Stimulated activated CD4-positive, alpha-beta T cell treated with anti-CD3 and anti-CD28 coated beads, Interleukin-12 subunit alpha, Interleukin-12 subunit beta, amount 100 ng/mL, for 24 hours (primary cell): Measurements from ENCODE around the gene AACS.
"Not testable (repeated sequence)": the region's sequence is repeated elsewhere in the genome, so short reads cannot be mapped to it uniquely, and the experiment has no call there.

Experiments used
- DNase-seq, 2 experiments: peaks; one replicate each; pipeline ENCODE4 v3.0.0-alpha.2; 2020; ENCODE audit warnings: low read depth in 2 of 2

Gene AACS

GRCh38 chr12:125065021-125065918 lies at the start of gene AACS:
Gene AACS, plus strand, starts transcription at chr12:125065435. Its CDS starts 150 bp downstream, at chr12:125065585.
- DNase-seq, result peak; percentile 65 to 69

- no peak for DNase-seq
Measured at GRCh38 chr12:125015680-125016310, 49.4 kb upstream of the AACS start.

- DNase-seq, result no peak
Measured at GRCh38 chr12:125017801-125018200, 47.4 kb upstream of the AACS start.

DNA sequence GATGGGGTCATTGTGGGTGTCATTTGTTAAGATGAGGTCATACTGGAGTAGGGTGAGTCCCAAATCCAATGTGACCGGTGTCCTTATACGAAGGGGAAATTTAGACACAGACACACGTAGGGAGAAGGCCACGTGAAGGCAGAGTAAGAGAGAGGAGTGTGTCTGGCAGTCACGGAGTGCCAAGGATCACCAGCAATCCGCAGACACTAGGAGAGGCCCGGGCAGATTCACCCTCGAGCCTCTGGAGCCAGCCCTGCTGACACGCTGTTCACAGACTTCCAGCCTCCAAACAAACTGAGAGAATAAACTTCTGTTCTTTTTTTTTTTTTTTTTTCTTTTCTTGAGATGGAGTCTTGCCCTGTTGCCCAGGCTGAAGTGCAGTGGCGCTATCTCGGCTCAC lies 46.9 kb upstream of the AACS start:
- DNase-seq, result no peak

DNA sequence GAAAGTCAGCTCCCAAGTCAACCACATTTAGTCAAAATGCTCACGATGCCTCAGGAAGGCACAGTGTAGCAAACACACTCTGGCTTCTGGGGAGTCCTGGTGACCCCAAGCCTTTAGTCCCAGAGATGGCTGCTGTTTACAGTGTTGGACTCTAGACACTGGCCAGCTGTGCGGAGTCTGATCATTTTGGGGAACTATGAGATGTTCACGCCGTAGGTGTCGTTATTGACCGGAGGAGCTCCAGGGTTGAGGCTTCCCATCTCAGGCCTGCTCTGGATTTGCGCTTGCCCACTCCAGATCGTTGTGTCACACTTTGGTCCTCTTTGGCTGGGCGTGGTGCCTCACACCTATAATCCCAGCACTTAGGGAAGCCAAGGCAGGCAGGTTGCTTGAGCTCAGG lies 44.1 kb upstream of the AACS start:
- no peak for DNase-seq

DNA sequence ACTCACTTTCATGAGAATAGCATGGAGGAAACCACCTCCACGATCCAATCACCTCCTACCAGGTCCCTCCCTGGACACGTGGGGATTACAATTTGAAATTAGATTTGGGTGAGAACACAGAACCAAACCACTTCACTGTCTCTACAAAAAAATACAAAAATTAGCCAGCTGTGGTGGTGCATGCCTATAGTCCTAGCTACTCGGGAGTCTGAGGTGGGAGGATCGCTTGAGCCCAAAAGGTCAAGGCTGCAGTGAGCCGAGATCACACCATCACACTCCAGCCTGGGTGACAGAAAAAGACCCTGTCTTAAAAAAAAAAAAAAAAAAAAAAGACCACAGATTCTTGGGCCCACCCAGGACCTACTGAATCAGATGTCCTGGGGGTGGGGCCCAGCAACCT lies 43.5 kb upstream of the AACS start:
- no peak for DNase-seq

DNA sequence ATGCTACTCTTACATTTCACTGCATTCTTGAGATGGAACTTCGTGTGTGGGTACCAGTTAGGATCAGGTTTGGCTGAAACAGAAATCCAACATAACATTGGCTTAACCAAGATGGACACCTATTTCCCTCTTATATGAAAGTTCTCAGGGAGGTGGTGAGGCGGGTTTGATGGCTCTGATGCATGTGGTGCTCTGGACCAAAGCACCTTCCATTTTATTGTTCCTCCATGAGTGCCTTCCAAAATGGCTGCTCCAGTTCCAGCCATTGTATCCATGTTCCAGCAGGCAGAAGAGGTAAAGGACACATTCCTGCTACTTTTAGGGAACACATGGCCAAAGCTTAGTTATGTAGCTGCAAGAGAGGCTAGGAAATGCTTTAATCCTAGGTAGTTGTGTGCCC lies 42.2 kb upstream of the AACS start:
- DNase-seq, result no peak

DNA sequence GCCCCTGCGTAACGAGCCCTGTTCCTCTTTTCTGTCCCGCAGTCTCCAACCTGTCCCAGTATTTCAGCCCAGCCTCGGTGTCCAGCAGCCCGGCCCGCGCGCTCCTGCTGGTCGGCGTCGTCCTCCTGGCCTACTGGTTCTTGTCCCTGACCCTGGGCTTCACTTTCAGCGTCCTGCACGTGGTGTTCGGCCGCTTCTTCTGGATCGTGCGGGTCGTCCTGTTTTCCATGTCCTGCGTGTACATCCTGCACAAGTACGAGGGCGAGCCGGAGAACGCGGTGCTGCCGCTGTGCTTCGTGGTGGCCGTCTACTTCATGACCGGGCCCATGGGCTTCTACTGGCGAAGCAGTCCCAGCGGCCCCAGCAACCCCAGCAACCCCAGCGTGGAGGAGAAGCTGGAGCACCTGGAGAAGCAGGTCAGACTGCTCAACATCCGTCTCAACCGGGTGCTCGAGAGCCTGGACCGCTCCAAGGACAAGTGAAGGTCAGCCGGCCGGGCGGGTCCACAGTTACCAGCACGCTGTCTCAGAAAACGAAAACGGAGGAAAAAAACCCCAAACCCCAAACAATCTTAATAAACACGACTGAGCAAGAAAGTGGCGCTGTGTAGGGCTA lies 40.2 kb upstream of the AACS start:
- DNase-seq, result no peak

GRCh38 chr12:125025606-125026235 lies 39.5 kb upstream of the AACS start:
- no peak for DNase-seq

DNA sequence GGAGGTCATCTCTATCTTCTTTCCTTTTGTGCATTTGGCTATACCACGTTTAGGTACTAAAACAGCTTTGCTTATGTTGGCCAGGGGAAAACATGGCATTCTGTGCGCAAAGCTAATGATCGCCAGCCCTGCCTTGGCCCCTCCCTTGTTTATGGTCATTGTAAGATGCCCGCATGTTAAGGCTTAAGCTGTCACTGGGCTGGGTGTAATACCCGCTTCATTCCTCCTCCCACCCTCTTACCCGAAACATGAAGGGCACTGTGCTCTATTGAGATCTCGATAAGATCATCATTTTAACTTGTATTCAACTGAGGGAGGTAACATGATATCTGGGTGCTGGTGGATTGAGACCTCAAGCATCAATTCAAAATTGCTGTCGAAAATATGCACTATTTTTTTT lies 37.1 kb upstream of the AACS start:
- no peak for DNase-seq

GRCh38 chr12:125029761-125030358 lies 35.4 kb upstream of the AACS start:
- no peak for DNase-seq

DNA sequence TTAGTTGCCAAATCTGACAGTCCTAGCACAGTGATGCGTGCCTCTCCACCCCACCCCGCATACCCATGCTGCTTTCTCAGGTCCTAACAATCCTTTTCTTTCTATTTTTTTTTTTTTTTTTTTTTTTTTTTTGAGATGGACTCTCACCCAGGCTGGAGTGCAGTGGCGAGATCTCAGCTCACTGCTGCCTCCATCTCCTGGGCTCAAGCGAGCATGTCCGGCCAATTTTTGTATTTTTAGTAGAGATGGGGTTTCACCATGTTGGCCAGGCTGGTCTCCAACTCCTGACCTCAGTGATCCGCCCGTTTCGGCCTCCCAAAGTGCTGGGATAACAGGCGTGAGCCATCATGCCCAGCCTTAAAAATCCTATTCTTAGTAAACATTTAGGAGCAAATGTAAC lies 33.8 kb upstream of the AACS start:
- not testable (repeated sequence) for DNase-seq

GRCh38 chr12:125032466-125033152 lies 32.6 kb upstream of the AACS start:
- no peak for DNase-seq

- DNase-seq, result no peak
Measured at GRCh38 chr12:125033288-125033687, 31.9 kb upstream of the AACS start.

DNA sequence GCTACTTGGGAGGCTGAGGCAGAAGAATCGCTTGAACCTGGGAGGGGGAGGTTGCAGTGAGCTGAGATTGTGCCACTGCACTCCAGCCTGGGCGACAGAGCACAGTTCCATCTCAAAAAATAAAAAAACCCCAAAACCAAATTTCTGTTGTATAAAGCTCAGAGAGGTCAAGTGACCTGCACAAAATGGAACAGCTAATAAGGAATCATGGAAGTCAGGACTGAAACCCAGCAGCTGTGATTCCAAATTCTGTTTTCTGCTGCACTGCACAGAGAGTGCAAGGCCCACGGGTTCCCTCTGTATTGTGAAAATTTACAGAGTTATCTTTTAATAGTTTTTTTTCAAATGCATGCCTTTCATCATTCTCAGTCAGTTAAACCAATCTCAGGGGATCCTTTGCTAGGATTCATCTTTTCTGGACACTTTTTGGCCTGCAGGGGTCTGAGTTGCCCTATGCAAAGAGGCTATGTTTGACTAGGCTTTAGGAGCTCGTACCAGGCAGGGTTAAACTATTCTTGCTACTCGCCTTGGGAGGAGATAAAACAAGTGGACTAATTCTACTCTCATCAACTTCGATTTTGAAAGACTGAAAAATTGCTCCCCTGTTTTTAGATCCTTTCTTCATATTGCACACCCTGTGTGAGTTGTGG lies 26.1 kb upstream of the AACS start:
- DNase-seq, result no peak

DNA sequence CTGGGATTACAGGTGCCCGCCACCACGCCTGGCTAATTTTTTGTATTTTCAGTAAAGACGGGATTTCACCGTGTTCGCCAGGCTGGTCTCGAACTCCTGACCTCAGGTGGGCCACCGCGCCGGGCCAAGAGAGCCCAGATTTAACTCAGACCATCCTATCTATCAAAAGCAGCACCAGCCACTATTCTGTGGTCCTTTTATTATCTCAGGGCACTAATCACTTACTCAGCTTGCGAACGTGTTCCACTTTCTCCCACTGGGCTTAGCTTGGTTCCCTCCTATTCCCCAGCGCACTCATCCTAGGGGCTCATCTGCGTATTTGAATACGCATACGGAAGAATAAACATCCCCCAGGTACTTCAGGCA lies 16.2 kb upstream of the AACS start:
- DNase-seq, result no peak

DNA sequence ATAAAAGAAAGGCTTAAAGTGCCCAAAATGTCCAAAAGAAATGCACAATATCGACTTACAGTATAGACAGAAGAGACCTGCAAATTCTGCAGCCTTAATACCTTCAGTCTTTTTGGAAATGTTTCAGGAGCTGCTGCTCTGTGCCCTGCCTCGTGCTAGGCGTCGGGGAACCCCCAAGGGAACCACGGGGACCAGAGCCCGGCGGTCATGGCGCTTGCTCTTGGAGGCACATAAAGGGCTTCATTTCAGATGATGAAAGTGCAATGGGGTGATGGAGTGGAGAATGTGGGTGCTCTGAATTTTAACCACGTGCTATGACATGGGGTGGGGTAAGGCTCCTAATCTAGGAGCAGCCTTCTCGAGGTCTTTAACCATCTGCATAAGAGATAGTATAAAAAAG lies 14.8 kb upstream of the AACS start:
- DNase-seq, result no peak

DNA sequence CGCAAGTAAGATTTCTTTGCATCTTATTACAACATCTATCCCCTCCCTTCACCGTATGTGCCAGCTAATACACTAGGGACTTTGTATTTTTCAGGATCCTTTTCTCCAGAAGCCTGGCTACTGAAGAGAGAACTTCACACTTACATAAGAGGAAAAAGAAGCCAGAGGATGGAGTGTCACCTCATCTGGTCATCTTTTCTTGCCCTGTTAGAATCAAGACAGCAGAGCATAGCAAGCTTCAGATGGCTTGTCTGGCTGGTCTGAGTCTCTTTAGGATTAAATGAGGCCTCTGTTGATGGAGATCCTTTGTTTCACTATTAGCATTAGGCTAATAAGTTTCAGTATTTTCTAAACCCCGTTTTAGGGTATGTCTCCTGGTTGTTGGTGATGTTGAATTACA lies 14.4 kb upstream of the AACS start:
- DNase-seq, result no peak

DNA sequence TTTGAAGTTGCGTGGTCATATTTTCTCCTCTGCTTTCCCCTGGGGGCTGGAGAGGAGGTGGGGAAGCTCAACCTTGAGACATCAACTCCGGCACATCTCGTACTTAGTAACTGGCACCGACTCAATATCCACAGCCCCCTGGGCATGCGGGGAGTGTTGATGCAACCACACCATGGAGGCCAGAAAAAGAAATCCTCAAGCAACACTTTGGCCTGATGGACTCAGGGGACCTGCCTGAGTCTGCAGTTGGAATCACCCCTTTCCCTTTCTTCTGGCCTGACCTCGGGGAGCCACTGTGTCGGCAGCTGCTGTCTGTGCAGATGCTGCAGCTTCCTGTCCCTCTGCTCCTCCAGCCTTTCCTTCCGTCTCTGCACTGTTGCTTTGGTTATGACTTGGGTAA lies 11.4 kb upstream of the AACS start:
- DNase-seq, result no peak

DNA sequence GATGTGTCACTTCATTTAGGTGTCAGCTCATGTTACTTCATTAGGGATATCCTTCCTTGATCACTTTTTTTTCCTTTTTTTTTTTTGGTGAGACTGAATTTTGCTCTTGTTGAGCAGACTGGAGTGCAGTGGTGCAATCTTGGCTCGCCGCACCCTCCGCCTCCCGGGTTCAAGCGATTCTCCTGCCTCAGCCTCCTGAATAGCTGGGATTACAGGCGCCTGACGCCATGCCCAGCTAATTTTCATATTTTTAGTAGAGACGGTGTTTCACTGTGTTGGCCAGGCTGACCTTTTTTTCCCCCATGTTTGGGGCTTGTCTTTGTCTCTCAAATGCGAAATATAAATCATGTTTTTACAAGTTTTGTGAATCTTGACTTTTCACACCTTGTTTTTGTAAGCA lies 9.6 kb upstream of the AACS start:
- DNase-seq, result no peak

- no peak for DNase-seq
Measured at GRCh38 chr12:125056306-125056705, 8.9 kb upstream of the AACS start.
